Muscle of back (tissue), 3 donors: ENCODE results near the gene TARP.
"Not testable (repeated sequence)": the region's sequence is repeated elsewhere in the genome, so short reads cannot be mapped to it uniquely, and the experiment has no call there.

Experiments used
- DNase-seq, 3 donors: peaks; one replicate each; pipeline versions ENCODE4 v3.0.0 to v3.0.0-alpha.2; 2013

Gene TARP

DNA sequence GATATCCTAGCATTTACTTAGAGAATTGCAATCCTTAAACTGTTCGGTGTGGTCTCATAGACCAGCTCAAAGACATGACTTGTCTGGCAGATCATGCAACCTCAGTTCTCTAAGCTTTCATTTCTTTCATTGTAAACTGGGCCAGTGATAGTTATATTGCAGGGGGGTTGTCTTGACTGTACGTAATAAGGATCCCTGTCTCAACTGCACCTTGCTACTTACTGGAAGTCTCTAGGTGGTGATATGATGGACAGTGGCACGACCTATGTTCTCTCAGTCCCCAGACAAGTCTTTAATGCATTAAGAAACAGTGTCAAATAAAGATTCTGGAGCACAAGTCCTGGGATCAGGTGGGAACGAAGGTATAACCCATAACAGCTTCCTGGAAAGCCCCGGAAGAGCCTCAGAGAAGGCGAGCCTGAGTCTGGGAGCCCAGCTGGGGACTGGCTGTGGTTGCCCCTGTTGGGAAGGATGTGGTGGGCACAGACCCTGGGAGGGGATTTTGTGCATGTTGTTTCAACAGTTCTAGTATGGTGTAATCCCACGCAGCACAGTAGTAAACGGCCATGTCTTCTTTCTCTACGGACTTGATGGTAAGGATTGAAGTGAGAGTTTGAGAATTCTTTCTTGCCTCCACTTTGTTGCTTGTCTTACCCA lies 26.0 kb upstream of the TARP start:
- DNase-seq = no peak

GRCh38 chr7:38296059-38296857 lies 22.8 kb upstream of the TARP start:
- no peak for DNase-seq

DNA sequence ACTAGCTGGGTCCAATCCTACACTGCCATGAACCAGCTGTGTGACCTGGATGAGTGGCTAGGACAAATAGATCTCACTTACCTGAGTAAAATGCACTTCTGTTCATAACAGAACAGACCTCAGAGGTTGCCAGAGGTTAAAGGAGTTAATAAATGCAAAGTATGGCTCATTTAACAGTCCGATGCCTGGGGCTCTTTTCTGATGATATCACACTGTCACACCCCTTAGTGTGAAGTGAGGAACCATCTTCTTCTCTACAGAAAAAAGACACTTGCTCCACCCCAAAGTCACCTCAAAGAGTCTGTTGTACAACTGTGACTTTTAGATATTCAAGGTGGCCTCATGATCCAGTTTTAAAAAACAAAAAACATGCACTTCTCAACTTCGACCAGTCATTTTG lies 21.5 kb upstream of the TARP start:
- DNase-seq = no peak

GRCh38 chr7:38292442-38292841 lies 19.0 kb upstream of the TARP start:
- DNase-seq = no peak

DNA sequence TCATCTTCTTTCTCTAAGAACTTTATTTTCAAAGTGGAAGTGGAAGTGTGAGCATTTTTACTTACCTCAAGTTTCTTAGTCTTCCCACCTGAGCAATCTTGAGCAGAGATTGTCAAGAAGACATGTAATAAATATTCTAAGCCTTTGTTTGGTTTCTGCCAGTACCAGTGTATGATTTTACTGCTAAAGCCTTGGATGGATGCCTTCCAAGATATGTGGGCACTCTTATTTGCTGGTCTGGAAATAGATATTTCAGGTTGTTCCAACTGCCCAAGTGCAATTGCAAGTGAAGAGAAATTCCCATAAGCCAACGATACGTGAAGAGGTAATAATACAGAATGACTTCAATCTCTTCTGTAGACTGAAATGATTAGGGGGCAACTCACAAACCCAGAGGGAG lies 18.2 kb upstream of the TARP start:
- no peak for DNase-seq

GRCh38 chr7:38291117-38291647 lies 17.7 kb upstream of the TARP start:
- DNase-seq = no peak

- DNase-seq = no peak
Observed at GRCh38 chr7:38284553-38284952, 11.1 kb upstream of the TARP start.

DNA sequence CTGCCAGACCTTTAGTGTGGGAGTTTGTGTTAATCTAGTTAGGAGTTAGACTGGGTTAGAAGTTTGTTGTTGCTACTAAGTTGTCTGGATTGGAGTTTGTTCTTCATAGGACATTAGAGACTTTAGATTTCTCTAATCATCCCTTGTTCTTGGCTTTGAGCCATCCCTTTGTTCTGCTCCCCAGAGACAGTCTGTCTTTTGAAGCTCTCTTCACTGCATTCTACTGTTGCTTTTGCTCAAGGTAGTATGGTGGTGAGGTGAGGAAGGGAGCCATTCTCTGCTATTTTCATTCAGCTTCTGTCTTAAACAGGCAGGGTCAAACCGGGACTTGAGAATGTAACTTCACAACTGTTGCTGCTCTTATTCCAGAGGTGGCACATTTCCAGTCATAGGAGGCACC lies 10.4 kb upstream of the TARP start:
- no peak for DNase-seq

DNA sequence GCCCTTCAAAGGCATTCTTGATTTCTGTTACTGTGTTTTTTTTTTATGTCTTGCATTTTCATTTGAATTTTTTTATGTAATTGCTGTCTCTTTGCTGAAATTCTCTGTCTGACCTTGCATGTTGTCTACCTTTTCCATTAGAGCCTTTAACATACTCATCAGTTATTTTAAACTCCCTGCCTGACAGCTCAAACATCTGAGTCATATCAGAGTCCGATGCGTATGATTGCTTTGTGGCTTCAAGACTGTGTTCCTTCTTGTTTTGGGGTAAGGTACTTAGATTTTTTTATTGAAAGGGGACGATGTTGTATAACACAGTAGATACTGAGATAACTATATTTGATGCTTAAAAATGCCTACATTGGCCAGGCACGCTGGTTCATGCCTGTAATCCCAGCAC lies 9.7 kb upstream of the TARP start:
- no peak for DNase-seq

DNA sequence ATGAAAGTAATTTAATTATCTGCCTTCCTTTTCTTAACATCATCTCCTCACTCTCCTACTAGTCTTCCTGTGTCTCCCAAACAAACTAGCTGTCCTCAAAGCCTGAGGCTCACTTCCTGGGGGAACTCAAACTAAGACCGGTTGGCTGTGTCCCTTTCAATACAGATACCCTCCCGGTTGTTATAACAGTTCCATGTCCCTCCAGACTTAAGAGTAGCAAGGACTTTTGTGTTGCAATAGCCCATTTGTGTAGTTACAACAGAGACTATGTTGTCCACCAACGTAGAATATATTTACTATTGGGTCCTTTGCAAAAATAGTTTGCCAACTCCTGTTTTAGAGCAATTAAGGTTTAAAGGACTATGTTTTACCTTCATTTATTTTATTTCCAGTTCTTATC lies 8.6 kb upstream of the TARP start:
- DNase-seq = no peak

GRCh38 chr7:38281266-38281665 lies 7.8 kb upstream of the TARP start:
- no peak for DNase-seq

GRCh38 chr7:38280707-38281106 lies 7.3 kb upstream of the TARP start:
- no peak for DNase-seq

DNA sequence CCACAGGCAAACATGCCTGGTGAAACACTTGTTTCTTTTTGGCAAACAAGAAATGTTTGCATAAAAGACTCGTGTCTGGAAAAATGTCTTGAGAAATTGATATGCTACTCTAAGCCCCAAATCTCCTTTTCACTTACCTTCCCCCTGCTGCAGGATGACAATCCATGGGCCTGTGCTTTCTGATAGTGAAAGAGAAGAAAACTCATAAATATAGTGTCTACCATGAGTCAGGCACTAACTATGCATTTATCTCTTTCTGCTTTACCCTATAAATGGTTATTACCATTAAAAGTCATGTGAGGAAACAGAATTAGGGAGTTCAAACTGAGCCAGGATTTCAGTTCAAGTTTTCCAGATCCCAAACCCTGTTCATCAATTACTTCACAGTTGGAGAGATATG lies 6.6 kb upstream of the TARP start:
- DNase-seq = no peak

GRCh38 chr7:38276096-38276877 lies 2.9 kb upstream of the TARP start:
- DNase-seq = no peak

DNA sequence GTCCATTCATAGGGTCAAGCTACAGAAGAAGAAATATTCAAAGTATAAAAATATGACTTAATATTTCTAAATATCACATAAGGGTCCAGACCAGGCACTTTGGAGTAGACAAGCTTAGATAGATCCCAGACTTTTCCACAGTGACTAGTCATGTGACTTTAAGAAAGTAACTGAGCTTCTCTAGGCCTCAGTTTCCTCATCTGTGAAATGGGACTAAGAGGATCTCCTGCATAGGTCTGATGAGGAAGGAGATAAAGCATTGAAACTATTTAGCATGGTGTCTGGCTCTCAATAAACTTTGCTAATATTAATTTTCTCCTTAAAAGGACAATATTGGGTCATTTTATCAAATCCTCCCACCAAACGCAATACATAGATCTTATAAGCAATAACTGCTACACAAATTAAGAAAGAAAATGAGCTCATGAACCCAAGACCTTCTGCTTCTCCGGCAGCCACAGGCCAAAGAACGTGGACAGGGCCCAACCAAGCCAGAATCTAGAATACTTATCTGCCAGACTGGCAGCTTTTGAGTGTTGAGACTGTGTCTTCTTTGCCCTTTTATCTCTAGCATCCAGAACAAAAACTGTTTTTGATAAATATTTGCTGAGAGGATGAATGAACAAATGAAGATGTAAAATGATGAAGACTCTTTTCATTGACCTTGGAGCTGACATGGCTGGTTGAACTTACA lies 1.6 kb upstream of the TARP start:
- DNase-seq = no peak

GRCh38 chr7:38274486-38274885 lies 1.1 kb upstream of the TARP start:
- DNase-seq = no peak

- DNase-seq = not testable (repeated sequence)
Observed at GRCh38 chr7:38270405-38270804, 3.0 kb downstream of the TARP start.

- DNase-seq = not testable (repeated sequence)
Observed at GRCh38 chr7:38269704-38270346, 3.6 kb downstream of the TARP start.

DNA sequence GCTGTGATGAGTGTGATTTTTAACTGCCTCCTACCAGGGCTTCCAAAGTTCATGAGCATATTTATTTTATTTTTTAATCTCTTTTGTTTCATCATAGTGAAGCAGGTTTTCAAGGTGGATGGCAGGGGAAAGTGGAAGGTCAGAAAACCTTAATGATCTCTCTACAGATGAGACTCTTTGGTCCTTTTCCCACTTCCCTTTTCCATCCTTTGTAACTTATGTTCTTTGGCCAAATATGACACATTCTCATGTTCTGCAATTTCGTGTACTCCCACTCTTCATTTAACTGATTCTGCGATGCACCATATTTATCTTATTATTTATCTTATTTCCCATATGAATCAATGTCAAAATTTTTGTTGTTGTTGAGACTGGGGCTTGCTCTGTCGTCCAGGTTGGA lies 7.5 kb downstream of the TARP start:
- not testable (repeated sequence) for DNase-seq

DNA sequence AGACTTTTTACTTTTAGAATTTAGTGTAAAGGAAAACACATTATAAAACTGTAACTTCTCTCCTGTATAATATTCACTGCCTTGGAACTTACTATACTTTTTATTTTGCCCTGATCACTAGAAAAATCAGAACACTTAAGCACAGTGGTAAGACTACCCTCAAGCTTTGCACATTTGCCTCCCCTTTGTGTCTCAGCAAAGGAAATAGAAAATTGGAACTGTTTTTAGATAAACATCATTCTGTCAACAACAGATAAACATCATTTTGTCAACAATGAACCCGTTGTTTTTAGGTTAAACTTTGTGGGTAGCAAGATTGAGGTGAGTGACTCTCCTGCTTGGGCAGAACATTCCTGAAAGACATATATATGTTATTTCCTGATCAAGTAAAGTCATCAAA lies 8.8 kb downstream of the TARP start:
- not testable (repeated sequence) for DNase-seq

- DNase-seq = not testable (repeated sequence)
Observed at GRCh38 chr7:38263274-38263673, 10.2 kb downstream of the TARP start.
